GM12878 (cell line): ENCODE measurements around the gene ANKRD23. TPM values are rescaled to one million over a fixed set of nuclear protein-coding genes. Genes with fewer than 3 reads are reported as not detected.

Experiments
- ATAC-seq: fragments of 200-7000 bp; cut with Tn5 transposase; 3 replicates; pipeline ENCODE4 v1.9.1; 2020; ENCODE audit warnings: mild to moderate bottlenecking, moderate library complexity
- BruUV-seq: library from RNA; stranded (reverse); fragments of 400-500 nt; replicated peaks from 2 replicates; lab custom pipeline; 2021; lab: Mats Ljungman, UMichigan
- CTCF ChIA-PET: fragments of 300-600 bp; sonication (Branson Sonifier 250); formaldehyde crosslinking; extraction: SDS; loops from one replicate; lab custom pipeline; 2021; ENCODE audit warnings: inconsistent platforms; lab: Yijun Ruan, JAX
- POLR2A ChIA-PET: fragments of 350-600 bp; formaldehyde crosslinking; extraction: SDS; loops from one replicate; lab custom pipeline; 2021; ENCODE audit warnings: inconsistent platforms; lab: Charles Lee
- RAD21 ChIA-PET: fragments of 300-600 bp; sonication (Branson Sonifier 250); formaldehyde crosslinking; loops from one replicate; lab custom pipeline; 2023; ENCODE audit warnings: antibody characterized with exemption; ENCODE audit not compliant: unreplicated experiment; lab: Charles Lee
- SMC1A ChIA-PET: fragments of 300-600 bp; sonication (Branson Sonifier 250); formaldehyde crosslinking; loops from one replicate; lab custom pipeline; 2023; ENCODE audit not compliant: unreplicated experiment, uncharacterized antibody; lab: Charles Lee
- DNase-seq: peaks from one replicate; pipeline ENCODE4 v3.0.0-alpha.2; 2011; ENCODE audit warnings: low read depth, low spot score
- FAIRE-seq: peaks from 3 replicates; lab custom pipeline; 2011; peaks lifted over from hg19 to GRCh38; lab: Jason Lieb, UNC
- H2AFZ ChIP-seq: 2 replicates; pipeline ENCODE4 v1.6.0; 2011; ENCODE audit warnings: low read depth, low read length, control low read depth; ENCODE audit not compliant: control insufficient read depth
- H3K27ac ChIP-seq: 2 replicates; pipeline ENCODE4 v1.5.1; 2011; ENCODE audit warnings: control low read depth; ENCODE audit not compliant: control insufficient read depth, insufficient read depth
- H3K27me3 ChIP-seq, 2 experiments: replicated peaks in 1 of 2; 2 replicates each; pipeline versions ENCODE4 v1.6.0 to v1.6.1; 2011; ENCODE audit warnings: low read length in 1 of 2; ENCODE audit not compliant: control insufficient read depth in 2 of 2, insufficient read depth in 2 of 2
- H3K36me3 ChIP-seq, 2 experiments: 2 replicates each; pipeline ENCODE4 v1.5.1; 2011; ENCODE audit warnings: low read length in 1 of 2; ENCODE audit not compliant: control insufficient read depth in 2 of 2, insufficient read depth in 2 of 2
- H3K4me1 ChIP-seq: 2 replicates; pipeline ENCODE4 v1.6.1; 2011; ENCODE audit warnings: mild to moderate bottlenecking, low read length, moderate library complexity, mixed read lengths; ENCODE audit not compliant: control insufficient read depth, insufficient read depth
- H3K4me2 ChIP-seq: 2 replicates; pipeline ENCODE4 v1.6.0; 2011; ENCODE audit warnings: control low read depth; ENCODE audit not compliant: control insufficient read depth, insufficient read depth
- H3K4me3 ChIP-seq: fragments of 200-600 bp; sonication (generic); 2 replicates; pipeline ENCODE4 v1.5.1; 2016
- H3K79me2 ChIP-seq: 2 replicates; pipeline ENCODE4 v1.6.0; 2011; ENCODE audit warnings: low read length; ENCODE audit not compliant: control insufficient read depth, insufficient read depth
- H3K9ac ChIP-seq: 2 replicates; pipeline ENCODE4 v1.8.0; 2011; ENCODE audit warnings: low read length, control low read depth, mixed read lengths; ENCODE audit not compliant: control insufficient read depth, insufficient read depth
- H3K9me3 ChIP-seq: replicated peaks from 3 replicates; pipeline ENCODE4 v1.5.1; 2011; ENCODE audit warnings: mild to moderate bottlenecking, low read length; ENCODE audit not compliant: control insufficient read depth, insufficient read depth
- H4K20me1 ChIP-seq: 2 replicates; pipeline ENCODE4 v1.6.0; 2011; ENCODE audit not compliant: control insufficient read depth, insufficient read depth
- CREB1 ChIP-seq: IDR thresholded peaks from 2 replicates; pipeline ENCODE4 v1.6.1; 2012; ENCODE audit warnings: low read depth, mild to moderate bottlenecking, inconsistent platforms
- IKZF1 ChIP-seq: fragments of 450-650 bp; conservative IDR thresholded peaks from 2 replicates; pipeline ENCODE4 v1.6.1; 2017; ENCODE audit warnings: antibody characterized with exemption, mild to moderate bottlenecking
- IRF3 ChIP-seq: fragments of 450-650 bp; IDR thresholded peaks from 2 replicates; pipeline ENCODE4 v1.6.1; 2014; ENCODE audit warnings: mild to moderate bottlenecking
- NR2C1 ChIP-seq: fragments of 450-650 bp; IDR thresholded peaks from 2 replicates; pipeline ENCODE4 v1.6.1; 2017; ENCODE audit warnings: antibody characterized with exemption, mild to moderate bottlenecking, moderate library complexity
- POLR2AphosphoS5 ChIP-seq: IDR thresholded peaks from 2 replicates; pipeline ENCODE4 v1.6.1; 2011; ENCODE audit warnings: mild to moderate bottlenecking, low read length, inconsistent platforms
- PRDM15 ChIP-seq: fragments of 450-650 bp; formaldehyde crosslinking; IDR thresholded peaks from 2 replicates; pipeline ENCODE4 v1.4.0; 2020; ENCODE audit warnings: mild to moderate bottlenecking, moderate library complexity
- SIN3A ChIP-seq: IDR thresholded peaks from 2 replicates; pipeline ENCODE4 v1.6.1; 2012; ENCODE audit warnings: low read depth, low read length, improper control_type of control experiment
- ZBTB40 ChIP-seq: fragments of 450-650 bp; IDR thresholded peaks from 2 replicates; pipeline ENCODE4 v1.6.1; 2016; ENCODE audit warnings: mild to moderate bottlenecking, moderate library complexity, borderline replicate concordance
- WGBS: methylation state at CpG from one replicate; pipeline ENCODE4 v1.1.6; 2016; ENCODE audit warnings: low lambda C conversion rate; ENCODE audit not compliant: insufficient replicate concordance, insufficient coverage; ENCODE audit errors: missing lambda C conversion rate; 5-methylcytosine and 5-hydroxymethylcytosine counted together
- in situ Hi-C: fragments of 300-500 bp; cut with MboI; formaldehyde crosslinking; loops from 9 replicates; pipeline ENCODE4 v1.14.3; 2018; ENCODE audit warnings: mixed read lengths
- intact Hi-C: fragments of 100-400 bp; cut with micrococcal nuclease; formaldehyde crosslinking; loops from one replicate; pipeline ENCODE4 v1.14.2; 2022; ENCODE audit not compliant: unreplicated experiment
- polyA plus RNA-seq, 11 experiments: library from polyadenylated mRNA; depleted of rRNA in 4 of 11; unstranded in 6 of 11; stranded (reverse) in 5 of 11; fragments of >200 nt; fragmentation: Nextera tagmentation in 4 of 11; fragmentation: Illumina TruSeq in 1 of 11; extraction: Ambion mirVana in 4 of 11; extraction: Trizol in 1 of 11; gene quantifications; 1 replicate in 1 of 11; 2 replicates in 10 of 11; pipeline versions ENCODE4 v1.2.1 to v1.2.3, GENCODE V29; 2011 to 2016; ENCODE audit warnings: inconsistent platforms in 2 of 11, missing spikeins in 2 of 11, low read depth in 1 of 11
- total RNA-seq, 4 experiments: library from RNA; depleted of rRNA in 3 of 4; stranded (reverse); fragments of >200 nt in 3 of 4; fragmentation: Illumina TruSeq in 1 of 4; extraction: Trizol in 1 of 4; gene quantifications; 2 replicates each; pipeline versions ENCODE4 v1.2.1 to v1.2.3, GENCODE V29; 2013 to 2021

The ANKRD23 gene
- total and polyA plus RNA-seq, 10 of the 15 experiments (the other 5 are each of a cell fraction or from before 2014, with no cell fraction given): 0.34 to 5.3 (median 2.7) TPM

- TF ChIP-seq ZBTB40 (no peak), SIN3A (peak; percentile 61; the same call in 1 of the 2 replicates), NR2C1 (no peak), POLR2AphosphoS5 (peak; percentile 29; the same call in 1 of the 2 replicates)
Measured at GRCh38 chr2:96870626-96871255, 26.9 kb upstream of the ANKRD23 start (continued).

- 13% methylated on average over 41 of the region's 93 CpGs for WGBS
- Histone ChIP-seq H3K79me2 (peaks cover 38% of the 10 kb centered on the region), H3K27ac (peak within 1 kb of the TSS; percentile 86), H3K4me1 (peaks cover 36% of the 10 kb centered on the region), H3K36me3 (peaks cover 5 to 9% of the 10 kb centered on the region in 2 experiments; a peak in 3 of 4 replicates), H3K9ac (peak within 1 kb of the TSS; percentile 85), H3K4me3 (peak within 1 kb of the TSS; percentile 95), H4K20me1 (no peaks in the 10 kb centered on the region), H3K4me2 (peak within 1 kb of the TSS; percentile 90), H3K27me3 (no peaks in the 10 kb centered on the region; a peak in 1 of 4 replicates), H3K9me3 (no peaks in the 10 kb centered on the region), H2AFZ (peak within 1 kb of the TSS; percentile 63)
- RAD21 ChIA-PET: interaction anchor here (0.9 to 2.0 kb wide), 4 partner anchors 12 to 242 kb away, joined by 3 to 19 read pairs (median 3); partner anchors contain the start of genes ANKRD36 and ANKRD39
- CTCF ChIA-PET: interaction anchor here (1.6 to 2.2 kb wide), 2 partner anchors 12 to 81 kb away, joined by 9 to 22 read pairs; partner anchors contain the start of gene ANKRD39
- no TSS peak for BruUV-seq
- intact Hi-C loops (loop anchor here (5.0 kb wide), 1 partner anchor 233 kb away; the partner anchor contains the start of gene KANSL3), in situ Hi-C loops (no loop called here)
- no peak for FAIRE-seq
- SMC1A ChIA-PET: interaction anchor here (1.0 to 1.8 kb wide), 4 partner anchors 12 to 93 kb away, joined by 3 to 8 read pairs (median 4); partner anchors contain the start of gene ANKRD39
- POLR2A ChIA-PET: interaction anchor here (1.3 kb wide), 2 partner anchors 12 to 84 kb away, joined by 4 read pairs; partner anchors contain the start of gene ANKRD39
- ATAC-seq: peak; percentile 19
- DNase-seq: no peak
- TF ChIP-seq CREB1 (peak; percentile 86), IKZF1 (peak; percentile 66; the same call in 1 of the 2 replicates), PRDM15 (CRISPR knock-in tag) (no peak), IRF3 (no peak)
Measured at GRCh38 chr2:96869822-96870625, 26.2 kb upstream of the ANKRD23 start, which contains the start of gene SEMA4C. Gene SEMA4C (minus strand): TSS chr2:96870080. CDS start chr2:96867886, 2,194 bp downstream.
